Activated CD4-positive, alpha-beta T cell treated with anti-CD3 and anti-CD28 coated beads, Interleukin-2, amount 50 U/mL, for 4 hours (primary cell): ENCODE results near the gene RTN4IP1.
"Not testable (repeated sequence)": the region's sequence is repeated elsewhere in the genome, so short reads cannot be mapped to it uniquely, and the experiment has no call there.

ENCODE experiments used
- DNase-seq, 2 experiments: peaks; one replicate each; pipeline ENCODE4 v3.0.0-alpha.2; 2020

RTN4IP1 gene

GRCh38 chr6:106627760-106628159 is 1.5 kb downstream of the RTN4IP1 start:
- DNase-seq: not testable (repeated sequence)

- no peak for DNase-seq
Measured at GRCh38 chr6:106626485-106626884, 2.8 kb downstream of the RTN4IP1 start.

- DNase-seq: no peak
Measured at GRCh38 chr6:106623039-106623438, 6.3 kb downstream of the RTN4IP1 start.

DNA sequence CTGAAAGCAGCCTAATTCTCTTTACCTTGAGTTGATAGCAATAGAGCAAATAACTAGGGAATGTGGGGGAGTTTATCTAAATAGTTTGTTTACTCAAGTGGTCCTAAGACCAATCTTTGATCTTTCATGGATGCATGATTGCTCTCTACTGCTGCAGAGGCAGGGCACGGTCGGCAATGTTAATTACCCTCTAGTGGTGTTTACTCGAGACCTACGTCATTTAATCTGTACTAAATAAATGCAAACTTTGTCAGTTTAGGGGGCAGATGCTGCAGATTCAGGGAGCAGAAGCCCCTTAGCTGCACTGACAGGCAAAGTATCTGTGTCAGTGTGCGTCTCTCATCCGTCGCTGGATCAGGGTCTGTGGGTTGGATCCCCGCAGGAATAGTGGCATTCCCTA is 6.9 kb downstream of the RTN4IP1 start:
- no peak for DNase-seq

DNA sequence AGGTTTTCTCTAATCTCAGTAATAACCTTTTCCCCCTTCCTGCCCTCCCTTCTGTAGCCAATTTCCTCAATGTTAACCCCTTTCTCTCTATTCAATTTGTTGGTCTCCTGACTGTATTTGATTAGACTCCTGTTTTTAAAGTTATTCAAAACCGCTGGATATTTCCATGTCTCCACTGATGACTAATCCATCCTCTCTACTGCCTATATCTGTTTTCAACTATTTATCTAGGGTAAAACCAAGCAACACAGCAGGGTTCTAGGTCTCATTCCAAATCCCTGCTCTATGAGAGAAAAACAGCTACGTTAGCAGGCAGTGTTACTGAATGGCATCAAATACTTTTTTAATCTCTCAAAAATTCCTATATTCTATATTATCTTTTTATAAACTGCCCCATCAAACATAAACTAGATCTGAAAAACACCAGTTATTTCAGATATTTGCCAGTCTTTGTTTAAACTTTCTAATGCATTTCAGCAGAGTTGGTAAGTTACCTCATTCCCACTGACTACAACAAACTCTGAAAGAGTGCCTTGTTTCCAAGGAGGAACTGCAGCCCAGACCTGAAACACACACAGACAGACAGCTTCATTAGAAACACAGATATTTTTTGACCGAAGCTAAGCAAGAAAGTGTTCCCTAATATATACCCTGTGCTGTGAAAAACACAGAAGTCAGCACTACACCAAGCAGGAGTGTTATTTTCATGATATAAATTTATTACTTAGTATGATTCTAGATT is 8.2 kb downstream of the RTN4IP1 start:
- DNase-seq: no peak

DNA sequence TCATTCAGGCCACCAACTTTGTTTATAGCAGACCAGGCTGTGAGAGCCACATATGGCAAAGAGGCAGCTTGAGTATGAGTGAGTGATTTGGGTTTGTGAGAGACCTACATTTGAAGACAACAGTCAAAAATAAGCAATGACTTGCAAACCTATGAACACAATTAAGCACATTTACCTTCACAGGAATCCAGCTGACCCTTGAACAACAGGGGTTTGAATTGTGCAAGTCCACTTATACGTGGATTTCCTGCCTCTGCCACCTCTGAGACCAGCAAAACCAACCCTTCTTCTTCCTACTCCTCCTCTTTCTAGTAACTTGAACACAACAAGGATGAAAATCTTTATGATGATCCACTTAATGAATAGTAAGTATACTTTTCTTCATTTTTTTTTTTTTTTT is 10.1 kb downstream of the RTN4IP1 start:
- DNase-seq: no peak

GRCh38 chr6:106618324-106618723 is 11.0 kb downstream of the RTN4IP1 start:
- no peak for DNase-seq

DNA sequence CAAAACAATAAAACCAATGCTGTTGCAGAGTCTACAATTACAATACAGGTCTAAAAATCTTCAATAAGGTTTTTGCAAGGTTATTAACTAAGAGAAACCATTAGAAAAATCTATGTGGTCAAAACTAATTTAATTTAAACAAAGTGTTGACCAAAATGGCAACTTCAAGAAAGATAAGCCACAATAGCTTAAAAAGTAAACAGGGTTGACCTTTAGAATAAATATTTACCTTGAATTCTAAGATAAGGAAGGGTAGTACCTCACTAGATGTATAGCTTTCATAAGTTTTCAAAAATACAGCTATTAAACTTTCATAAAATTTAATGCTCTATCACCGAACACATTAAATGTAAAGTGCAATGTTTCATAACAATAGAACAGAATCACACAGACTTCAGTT is 11.4 kb downstream of the RTN4IP1 start:
- no peak for DNase-seq

- no peak for DNase-seq
Measured at GRCh38 chr6:106617302-106617701, 12.0 kb downstream of the RTN4IP1 start.

GRCh38 chr6:106614592-106615257 is 14.6 kb downstream of the RTN4IP1 start:
- DNase-seq: no peak

DNA sequence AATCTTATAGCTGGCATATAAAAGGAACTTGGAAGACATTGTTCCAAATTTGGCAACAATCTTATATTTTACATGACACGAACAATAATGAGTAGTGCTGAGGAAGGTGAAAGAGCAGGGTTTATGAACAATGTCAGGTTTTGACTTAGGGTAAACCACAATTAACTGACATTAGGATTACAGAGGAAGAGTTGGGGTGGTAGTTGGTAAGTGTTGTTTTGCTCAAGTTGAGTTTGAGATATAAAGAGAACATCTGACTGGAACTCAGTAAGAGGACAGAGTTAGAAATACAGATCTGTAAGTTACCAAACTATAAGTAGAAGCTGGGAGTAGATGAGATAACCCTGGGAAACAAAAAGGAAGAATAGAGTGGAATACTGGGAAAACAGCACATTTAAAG is 15.1 kb downstream of the RTN4IP1 start:
- DNase-seq: no peak

- no peak for DNase-seq
Measured at GRCh38 chr6:106613590-106613989, 15.7 kb downstream of the RTN4IP1 start.

- no peak for DNase-seq
Measured at GRCh38 chr6:106612671-106613416, 16.5 kb downstream of the RTN4IP1 start.

DNA sequence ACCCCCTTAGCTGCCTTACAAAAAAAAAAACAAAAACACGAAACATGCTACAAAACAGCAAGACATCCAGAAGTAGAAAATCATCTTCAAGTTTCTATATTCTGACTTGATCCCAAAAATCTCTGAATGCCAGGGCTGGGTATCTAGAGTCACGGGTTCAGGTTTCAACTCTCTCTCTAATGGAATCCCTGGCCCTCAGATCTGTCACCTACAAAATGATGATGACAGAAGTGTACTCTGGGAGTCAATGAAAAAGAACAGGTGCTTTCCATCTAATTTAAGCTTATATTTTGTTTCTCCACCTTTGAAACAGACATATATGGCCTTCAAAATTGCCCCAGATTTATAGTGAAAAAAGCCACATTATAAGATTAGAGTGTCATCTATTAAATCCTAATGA is 18.3 kb downstream of the RTN4IP1 start:
- DNase-seq: no peak

DNA sequence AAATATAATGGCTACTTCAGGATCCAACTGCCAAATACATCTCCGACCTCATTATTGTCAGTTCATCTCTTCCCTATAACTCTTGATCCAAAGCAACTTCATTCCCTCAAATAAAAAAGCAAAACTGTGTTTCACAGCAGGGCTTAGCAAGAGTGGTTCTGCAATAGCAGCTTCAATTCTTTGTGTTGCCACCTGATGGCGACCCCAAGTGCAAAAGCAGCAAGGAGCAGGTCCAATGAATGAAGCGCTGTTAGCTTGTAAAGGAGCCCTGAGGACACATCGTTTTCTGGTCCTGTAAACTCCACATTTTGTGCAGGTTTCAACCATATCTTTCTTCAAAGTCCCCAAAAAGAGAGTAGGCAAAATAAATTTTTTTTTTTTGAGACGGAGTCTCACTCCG is 19.6 kb downstream of the RTN4IP1 start:
- DNase-seq: no peak

DNA sequence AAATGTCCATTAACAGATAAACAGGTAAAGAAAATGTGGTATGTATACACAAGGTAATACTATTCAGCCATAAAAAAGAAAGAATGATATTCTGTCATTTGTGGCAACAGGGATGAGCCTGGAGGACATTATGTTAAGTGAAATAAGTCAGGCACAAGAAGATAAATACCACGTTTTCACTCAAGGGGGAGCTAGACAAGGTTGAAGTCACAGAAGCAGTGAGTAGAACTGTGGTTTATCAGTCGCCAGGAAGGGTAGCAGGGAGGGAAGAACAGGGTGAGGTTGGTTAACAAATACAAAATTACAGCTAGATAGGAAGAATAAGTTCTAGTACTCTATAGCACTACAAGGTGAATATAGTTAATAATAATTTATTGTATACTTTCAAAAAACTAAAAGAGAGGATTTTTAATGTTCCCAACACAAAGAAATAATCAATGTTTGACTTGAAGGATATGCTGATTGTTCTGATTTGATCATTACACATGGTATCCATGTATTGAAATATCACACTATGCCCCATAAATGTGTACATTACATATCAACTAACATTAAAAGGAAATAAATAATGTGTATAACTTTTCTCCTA is 21.1 kb downstream of the RTN4IP1 start:
- no peak for DNase-seq

GRCh38 chr6:106600329-106600728 is 29.0 kb downstream of the RTN4IP1 start:
- DNase-seq: no peak

DNA sequence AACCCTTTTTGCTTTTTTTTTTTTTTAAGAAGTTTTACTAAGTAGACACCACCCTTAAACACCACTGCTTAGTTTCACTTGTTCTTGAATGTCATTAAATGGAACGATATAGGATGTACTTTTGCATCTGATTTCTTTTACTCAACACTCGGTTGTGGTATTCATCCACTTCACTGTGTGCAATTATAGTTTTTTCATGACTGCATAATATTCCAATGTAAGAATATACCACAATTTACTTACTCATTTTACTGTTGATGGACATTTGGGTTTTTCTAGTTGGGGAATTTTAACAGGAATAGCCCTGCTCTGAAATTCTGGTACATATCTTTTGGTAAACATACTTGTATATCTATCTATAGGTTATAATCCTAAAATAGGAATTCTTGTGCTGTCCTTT is 29.9 kb downstream of the RTN4IP1 start:
- no peak for DNase-seq

DNA sequence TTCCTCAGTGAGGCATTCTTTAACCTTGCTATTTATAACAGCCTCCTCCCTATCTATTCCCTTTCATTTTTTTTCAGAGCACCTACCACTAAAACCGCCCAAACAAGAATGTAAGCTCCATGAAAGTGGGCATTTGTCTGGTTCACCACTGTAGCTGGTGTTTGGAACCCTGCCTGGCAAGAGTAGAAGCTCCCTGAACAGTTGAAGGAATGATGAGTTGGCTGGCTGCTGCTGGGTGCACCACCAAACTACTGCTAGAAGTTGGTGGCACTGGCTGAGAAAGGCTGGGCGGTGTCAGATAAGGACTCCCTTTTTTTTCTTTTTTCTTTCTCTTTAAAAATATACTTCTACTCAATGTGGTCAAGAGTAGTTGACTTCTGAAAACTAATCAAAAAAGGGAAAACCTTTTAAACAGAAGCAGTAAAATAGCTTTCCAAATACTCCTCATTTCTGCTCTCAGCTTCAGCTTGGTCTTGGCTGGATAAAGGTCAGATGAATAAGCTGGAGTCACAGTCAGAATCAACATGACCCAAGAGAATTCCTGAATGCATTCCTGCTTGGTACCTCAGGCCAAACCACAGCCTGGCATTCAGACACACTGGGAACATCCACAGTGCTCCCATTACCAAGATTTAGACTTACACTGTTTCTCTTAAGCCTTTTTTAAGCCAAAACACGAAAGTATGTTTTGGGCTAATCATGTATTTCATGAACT is 38.0 kb downstream of the RTN4IP1 start:
- DNase-seq: no peak

GRCh38 chr6:106588937-106589336 is 40.4 kb downstream of the RTN4IP1 start:
- not testable (repeated sequence) for DNase-seq

- no peak for DNase-seq
Measured at GRCh38 chr6:106586815-106587415, 42.4 kb downstream of the RTN4IP1 start.

DNA sequence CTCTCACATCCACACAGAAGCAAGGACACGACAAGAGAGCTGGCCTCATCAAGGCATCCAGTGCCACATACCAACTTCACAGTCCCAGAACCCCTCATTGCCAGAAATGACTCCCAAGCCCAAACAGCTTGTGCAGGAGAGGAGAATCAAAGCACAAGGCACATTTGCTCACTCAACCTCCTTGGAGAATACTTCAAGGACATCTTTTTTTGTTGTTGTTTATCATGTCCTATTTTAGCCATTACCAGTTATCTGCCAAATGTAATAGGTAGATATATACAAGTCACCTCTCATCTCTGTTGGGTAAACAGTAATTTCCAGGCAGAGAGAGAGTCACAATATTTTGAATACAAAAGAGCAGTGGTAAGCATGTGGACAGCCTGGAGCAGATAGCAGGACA is 47.8 kb downstream of the RTN4IP1 start:
- DNase-seq: no peak
